Endothelial cell (in vitro differentiated cells): ENCODE results near the gene DUSP22. TPM values are rescaled to one million over a fixed set of nuclear protein-coding genes. Genes with fewer than 3 reads are reported as not detected.

Experiments
- DNase-seq: peaks from one replicate; pipeline ENCODE4 v3.0.0; 2021; ENCODE audit warnings: low spot score
- H3K27ac Mint-ChIP-seq: one replicate; pipeline ENCODE4 v1.8.0; 2021; ENCODE audit warnings: mixed read lengths, inconsistent platforms; ENCODE audit not compliant: unreplicated experiment
- H3K27me3 Mint-ChIP-seq: one replicate; pipeline ENCODE4 v1.8.0; 2021; ENCODE audit warnings: mild to moderate bottlenecking, moderate library complexity, mixed read lengths, inconsistent platforms; ENCODE audit not compliant: unreplicated experiment
- H3K36me3 Mint-ChIP-seq: one replicate; pipeline ENCODE4 v1.8.0; 2021; ENCODE audit warnings: mild to moderate bottlenecking, low read depth, mixed read lengths, inconsistent platforms; ENCODE audit not compliant: unreplicated experiment
- H3K4me1 Mint-ChIP-seq: one replicate; pipeline ENCODE4 v1.8.0; 2021; ENCODE audit warnings: mild to moderate bottlenecking, mixed read lengths, inconsistent platforms; ENCODE audit not compliant: unreplicated experiment
- H3K4me3 Mint-ChIP-seq: one replicate; pipeline ENCODE4 v1.8.0; 2021; ENCODE audit warnings: mild to moderate bottlenecking, mixed read lengths, inconsistent platforms; ENCODE audit not compliant: unreplicated experiment
- H3K9me3 Mint-ChIP-seq: one replicate; pipeline ENCODE4 v1.8.0; 2021; ENCODE audit warnings: mixed read lengths, inconsistent platforms; ENCODE audit not compliant: unreplicated experiment
- CTCF ChIP-seq: fragments of 200-600 bp; sonication (generic); IDR thresholded peaks from one replicate; pipeline ENCODE4 v1.5.0; 2021; ENCODE audit warnings: antibody characterized with exemption; ENCODE audit not compliant: unreplicated experiment
- total RNA-seq: library from RNA; stranded (reverse); fragmentation: NEBNext Ultra II Directional; extraction: Animal tissue kit (Norgen Biotek cat#: 25700); gene quantifications from one replicate; pipeline ENCODE4 v1.2.1, GENCODE V29; 2021; ENCODE audit not compliant: unreplicated experiment

The DUSP22 gene
- total RNA-seq, 1 donor from 2014 or later = 57.3 TPM

GRCh38 chr6:251920-252319 lies 40.4 kb upstream of the DUSP22 start:
- no peaks in the 10 kb centered on the region for H3K27me3 Mint-ChIP-seq
- H3K36me3 Mint-ChIP-seq = no peaks in the 10 kb centered on the region
- H3K4me1 Mint-ChIP-seq = no peaks in the 10 kb centered on the region

GRCh38 chr6:252775-253535 lies 39.3 kb upstream of the DUSP22 start:
- no peaks in the 10 kb centered on the region for H3K9me3 Mint-ChIP-seq
- no peaks in the 10 kb centered on the region for H3K27me3 Mint-ChIP-seq

More at GRCh38 chr6:251920-252319, 40.4 kb upstream of the DUSP22 start:
- H3K9me3 Mint-ChIP-seq = no peaks in the 10 kb centered on the region
- no peak overlapping the region for H3K4me3 Mint-ChIP-seq
- no peak overlapping the region for H3K27ac Mint-ChIP-seq
- TF ChIP-seq CTCF = no peak
- DNase-seq = no peak

GRCh38 chr6:254016-254415 lies 38.3 kb upstream of the DUSP22 start:
- H3K4me3 Mint-ChIP-seq = no peak overlapping the region
- no peak overlapping the region for H3K27ac Mint-ChIP-seq
- TF ChIP-seq CTCF = no peak
- no peak for DNase-seq
- no peaks in the 10 kb centered on the region for H3K36me3 Mint-ChIP-seq
- no peaks in the 10 kb centered on the region for H3K4me1 Mint-ChIP-seq
- H3K9me3 Mint-ChIP-seq = no peaks in the 10 kb centered on the region
- H3K27me3 Mint-ChIP-seq = no peaks in the 10 kb centered on the region

More at GRCh38 chr6:252775-253535, 39.3 kb upstream of the DUSP22 start:
- Mint-ChIP-seq H3K4me1 (no peaks in the 10 kb centered on the region), H3K27ac (no peak overlapping the region), H3K4me3 (no peak overlapping the region), H3K36me3 (no peaks in the 10 kb centered on the region)
- TF ChIP-seq CTCF = no peak
- no peak for DNase-seq

GRCh38 chr6:255041-255750 lies 37.1 kb upstream of the DUSP22 start:
- no peak for DNase-seq
- no peak overlapping the region for H3K4me3 Mint-ChIP-seq
- H3K27me3 Mint-ChIP-seq = no peaks in the 10 kb centered on the region
- H3K4me1 Mint-ChIP-seq = no peaks in the 10 kb centered on the region
- H3K9me3 Mint-ChIP-seq = no peaks in the 10 kb centered on the region
- no peaks in the 10 kb centered on the region for H3K36me3 Mint-ChIP-seq
- no peak overlapping the region for H3K27ac Mint-ChIP-seq
- no peak for TF ChIP-seq CTCF

- no peaks in the 10 kb centered on the region for H3K27me3 Mint-ChIP-seq
- no peak for DNase-seq
- TF ChIP-seq CTCF = no peak
- H3K9me3 Mint-ChIP-seq = no peaks in the 10 kb centered on the region
- H3K27ac Mint-ChIP-seq = no peak overlapping the region
- H3K36me3 Mint-ChIP-seq = no peaks in the 10 kb centered on the region
- H3K4me3 Mint-ChIP-seq = no peak overlapping the region
- H3K4me1 Mint-ChIP-seq = no peaks in the 10 kb centered on the region
These were observed 36.6 kb upstream of the DUSP22 start for GRCh38 chr6:255751-256083.
